Measurements from ENCODE around the gene GRIA1.

GRIA1 gene

GRCh38 chr5:153676821-153677220 lies 186.4 kb downstream of the GRIA1 start:
- H3K36me3 ChIP-seq (ENCODE audit: control insufficient read depth in 2 of 2, insufficient read depth in 2 of 2, low read length in 2 of 2) = no peaks in the 10 kb centered on the region
- peaks cover 2% of the 10 kb centered on the region in 2 donors for H3K9me3 ChIP-seq (ENCODE audit: control insufficient read depth in 2 of 2, low read length in 2 of 2)
- no peak overlapping the region for H3K9ac ChIP-seq (ENCODE audit: low read length in 2 of 2)
- H3K4me3 ChIP-seq (ENCODE audit: low read length in 2 of 2) = no peak overlapping the region
- H3K4me1 ChIP-seq (ENCODE audit: control insufficient read depth, insufficient read depth, low read length) = no peaks in the 10 kb centered on the region
- H3K27me3 ChIP-seq (ENCODE audit: control insufficient read depth in 1 of 2, insufficient read depth in 2 of 2, low read length in 2 of 2) = no peaks in the 10 kb centered on the region
- H3K27ac ChIP-seq (ENCODE audit: low read length) = no peak overlapping the region

GRCh38 chr5:153678617-153679329 lies 188.3 kb downstream of the GRIA1 start:
- no peaks in the 10 kb centered on the region for H3K4me1 ChIP-seq (ENCODE audit: control insufficient read depth, insufficient read depth, low read length)
- no peak overlapping the region for H3K9ac ChIP-seq (ENCODE audit: low read length in 2 of 2)
- no peaks in the 10 kb centered on the region for H3K27me3 ChIP-seq (ENCODE audit: control insufficient read depth in 1 of 2, insufficient read depth in 2 of 2, low read length in 2 of 2)
- H3K9me3 ChIP-seq (ENCODE audit: control insufficient read depth in 2 of 2, low read length in 2 of 2) = peaks cover 2% of the 10 kb centered on the region in 2 donors
- H3K36me3 ChIP-seq (ENCODE audit: control insufficient read depth in 2 of 2, insufficient read depth in 2 of 2, low read length in 2 of 2) = no peaks in the 10 kb centered on the region
- H3K4me3 ChIP-seq (ENCODE audit: low read length in 2 of 2) = no peak overlapping the region
- no peak overlapping the region for H3K27ac ChIP-seq (ENCODE audit: low read length)

- no peak overlapping the region for H3K27ac ChIP-seq (ENCODE audit: low read length)
- H3K27me3 ChIP-seq (ENCODE audit: control insufficient read depth in 1 of 2, insufficient read depth in 2 of 2, low read length in 2 of 2) = no peaks in the 10 kb centered on the region
- no peaks in the 10 kb centered on the region for H3K36me3 ChIP-seq (ENCODE audit: control insufficient read depth in 2 of 2, insufficient read depth in 2 of 2, low read length in 2 of 2)
- H3K4me1 ChIP-seq (ENCODE audit: control insufficient read depth, insufficient read depth, low read length) = no peaks in the 10 kb centered on the region
- H3K9ac ChIP-seq (ENCODE audit: low read length in 2 of 2) = no peak overlapping the region
- H3K4me3 ChIP-seq (ENCODE audit: low read length in 2 of 2) = no peak overlapping the region
- peaks cover 0 to 3% of the 10 kb centered on the region in 2 donors for H3K9me3 ChIP-seq (ENCODE audit: control insufficient read depth in 2 of 2, low read length in 2 of 2)
These were observed 199.8 kb downstream of the GRIA1 start for GRCh38 chr5:153690236-153690635.

GRCh38 chr5:153696256-153696655 lies 205.8 kb downstream of the GRIA1 start:
- no peak overlapping the region for H3K9ac ChIP-seq (ENCODE audit: low read length in 2 of 2)
- H3K27me3 ChIP-seq (ENCODE audit: control insufficient read depth in 1 of 2, insufficient read depth in 2 of 2, low read length in 2 of 2) = no peaks in the 10 kb centered on the region
- H3K4me1 ChIP-seq (ENCODE audit: control insufficient read depth, insufficient read depth, low read length) = no peaks in the 10 kb centered on the region
- H3K4me3 ChIP-seq (ENCODE audit: low read length in 2 of 2) = no peak overlapping the region
- H3K27ac ChIP-seq (ENCODE audit: low read length) = no peak overlapping the region
- H3K36me3 ChIP-seq (ENCODE audit: control insufficient read depth in 2 of 2, insufficient read depth in 2 of 2, low read length in 2 of 2) = no peaks in the 10 kb centered on the region
- H3K9me3 ChIP-seq (ENCODE audit: control insufficient read depth in 2 of 2, low read length in 2 of 2) = no peaks in the 10 kb centered on the region

GRCh38 chr5:153699035-153699434 lies 208.6 kb downstream of the GRIA1 start:
- H3K4me3 ChIP-seq (ENCODE audit: low read length in 2 of 2) = no peak overlapping the region
- no peak overlapping the region for H3K9ac ChIP-seq (ENCODE audit: low read length in 2 of 2)
- H3K4me1 ChIP-seq (ENCODE audit: control insufficient read depth, insufficient read depth, low read length) = no peaks in the 10 kb centered on the region
- no peaks in the 10 kb centered on the region for H3K9me3 ChIP-seq (ENCODE audit: control insufficient read depth in 2 of 2, low read length in 2 of 2)
- H3K36me3 ChIP-seq (ENCODE audit: control insufficient read depth in 2 of 2, insufficient read depth in 2 of 2, low read length in 2 of 2) = no peaks in the 10 kb centered on the region
- H3K27ac ChIP-seq (ENCODE audit: low read length) = no peak overlapping the region
- no peaks in the 10 kb centered on the region for H3K27me3 ChIP-seq (ENCODE audit: control insufficient read depth in 1 of 2, insufficient read depth in 2 of 2, low read length in 2 of 2)

GRCh38 chr5:153700940-153701339 lies 210.5 kb downstream of the GRIA1 start:
- Histone ChIP-seq H3K27me3 (ENCODE audit: control insufficient read depth in 1 of 2, insufficient read depth in 2 of 2, low read length in 2 of 2) (no peaks in the 10 kb centered on the region), H3K27ac (ENCODE audit: low read length) (no peak overlapping the region), H3K4me3 (ENCODE audit: low read length in 2 of 2) (no peak overlapping the region), H3K9ac (ENCODE audit: low read length in 2 of 2) (no peak overlapping the region), H3K36me3 (ENCODE audit: control insufficient read depth in 2 of 2, insufficient read depth in 2 of 2, low read length in 2 of 2) (no peaks in the 10 kb centered on the region), H3K4me1 (ENCODE audit: control insufficient read depth, insufficient read depth, low read length) (no peaks in the 10 kb centered on the region), H3K9me3 (ENCODE audit: control insufficient read depth in 2 of 2, low read length in 2 of 2) (no peaks in the 10 kb centered on the region)

GRCh38 chr5:153702265-153702664 lies 211.8 kb downstream of the GRIA1 start:
- H3K9ac ChIP-seq (ENCODE audit: low read length in 2 of 2) = no peak overlapping the region

GRCh38 chr5:153704110-153704509 lies 213.6 kb downstream of the GRIA1 start:
- Histone ChIP-seq H3K36me3 (ENCODE audit: control insufficient read depth in 2 of 2, insufficient read depth in 2 of 2, low read length in 2 of 2) (no peaks in the 10 kb centered on the region), H3K9me3 (ENCODE audit: control insufficient read depth in 2 of 2, low read length in 2 of 2) (no peaks in the 10 kb centered on the region), H3K4me1 (ENCODE audit: control insufficient read depth, insufficient read depth, low read length) (no peaks in the 10 kb centered on the region), H3K4me3 (ENCODE audit: low read length in 2 of 2) (no peak overlapping the region), H3K9ac (ENCODE audit: low read length in 2 of 2) (no peak overlapping the region), H3K27ac (ENCODE audit: low read length) (no peak overlapping the region), H3K27me3 (ENCODE audit: control insufficient read depth in 1 of 2, insufficient read depth in 2 of 2, low read length in 2 of 2) (no peaks in the 10 kb centered on the region)

More at GRCh38 chr5:153702265-153702664, 211.8 kb downstream of the GRIA1 start:
- Histone ChIP-seq H3K9me3 (ENCODE audit: control insufficient read depth in 2 of 2, low read length in 2 of 2) (no peaks in the 10 kb centered on the region), H3K4me1 (ENCODE audit: control insufficient read depth, insufficient read depth, low read length) (no peaks in the 10 kb centered on the region), H3K27me3 (ENCODE audit: control insufficient read depth in 1 of 2, insufficient read depth in 2 of 2, low read length in 2 of 2) (no peaks in the 10 kb centered on the region), H3K36me3 (ENCODE audit: control insufficient read depth in 2 of 2, insufficient read depth in 2 of 2, low read length in 2 of 2) (no peaks in the 10 kb centered on the region), H3K27ac (ENCODE audit: low read length) (no peak overlapping the region), H3K4me3 (ENCODE audit: low read length in 2 of 2) (no peak overlapping the region)

- Histone ChIP-seq H3K4me1 (ENCODE audit: control insufficient read depth, insufficient read depth, low read length) (no peaks in the 10 kb centered on the region), H3K9ac (ENCODE audit: low read length in 2 of 2) (no peak overlapping the region), H3K27me3 (ENCODE audit: control insufficient read depth in 1 of 2, insufficient read depth in 2 of 2, low read length in 2 of 2) (no peaks in the 10 kb centered on the region), H3K36me3 (ENCODE audit: control insufficient read depth in 2 of 2, insufficient read depth in 2 of 2, low read length in 2 of 2) (no peaks in the 10 kb centered on the region), H3K9me3 (ENCODE audit: control insufficient read depth in 2 of 2, low read length in 2 of 2) (no peaks in the 10 kb centered on the region), H3K27ac (ENCODE audit: low read length) (no peak overlapping the region), H3K4me3 (ENCODE audit: low read length in 2 of 2) (no peak overlapping the region)
These were observed 217.2 kb downstream of the GRIA1 start for GRCh38 chr5:153707626-153708025.

- H3K4me1 ChIP-seq (ENCODE audit: control insufficient read depth, insufficient read depth, low read length) = no peaks in the 10 kb centered on the region
- H3K36me3 ChIP-seq (ENCODE audit: control insufficient read depth in 2 of 2, insufficient read depth in 2 of 2, low read length in 2 of 2) = no peaks in the 10 kb centered on the region
- H3K27me3 ChIP-seq (ENCODE audit: control insufficient read depth in 1 of 2, insufficient read depth in 2 of 2, low read length in 2 of 2) = no peaks in the 10 kb centered on the region
- H3K9ac ChIP-seq (ENCODE audit: low read length in 2 of 2) = no peak overlapping the region
- no peak overlapping the region for H3K27ac ChIP-seq (ENCODE audit: low read length)
- peaks cover 0 to 5% of the 10 kb centered on the region in 2 donors for H3K9me3 ChIP-seq (ENCODE audit: control insufficient read depth in 2 of 2, low read length in 2 of 2)
- no peak overlapping the region for H3K4me3 ChIP-seq (ENCODE audit: low read length in 2 of 2)
These were observed 221.3 kb downstream of the GRIA1 start for GRCh38 chr5:153711755-153712154.

- Histone ChIP-seq H3K27me3 (ENCODE audit: control insufficient read depth in 1 of 2, insufficient read depth in 2 of 2, low read length in 2 of 2) (no peaks in the 10 kb centered on the region), H3K4me1 (ENCODE audit: control insufficient read depth, insufficient read depth, low read length) (no peaks in the 10 kb centered on the region), H3K9ac (ENCODE audit: low read length in 2 of 2) (no peak overlapping the region), H3K9me3 (ENCODE audit: control insufficient read depth in 2 of 2, low read length in 2 of 2) (peaks cover 0 to 5% of the 10 kb centered on the region in 2 donors), H3K36me3 (ENCODE audit: control insufficient read depth in 2 of 2, insufficient read depth in 2 of 2, low read length in 2 of 2) (no peaks in the 10 kb centered on the region), H3K27ac (ENCODE audit: low read length) (no peak overlapping the region), H3K4me3 (ENCODE audit: low read length in 2 of 2) (no peak overlapping the region)
These were observed 222.5 kb downstream of the GRIA1 start for GRCh38 chr5:153712946-153713345.
